ENCODE measurements around the gene PRLHR. TPM values are rescaled to one million over a fixed set of nuclear protein-coding genes. Genes with fewer than 3 reads are reported as not detected.

The PRLHR gene
- total RNA-seq, 1 donor from 2014 or later = not detected

- POLR2A ChIA-PET = no interaction called here
- Mint-ChIP-seq H3K27ac (no peak overlapping the region), H3K9me3 (no peaks in the 10 kb centered on the region), H3K4me3 (no peak overlapping the region), H3K36me3 (ENCODE audit: low read depth) (no peaks in the 10 kb centered on the region), H3K27me3 (peaks cover 5% of the 10 kb centered on the region), H3K4me1 (no peaks in the 10 kb centered on the region)
- intact Hi-C loops (cut with micrococcal nuclease) = no loop called here
- no peak for DNase-seq
- CTCF ChIA-PET = no interaction called here
- no peak for ATAC-seq (ENCODE audit: low read depth)
- TF ChIP-seq CTCF (IDR thresholded peaks at IDR 0.05) = no peak
Observed at GRCh38 chr10:118605694-118606093, 10.2 kb upstream of the PRLHR start.

GRCh38 chr10:118596426-118597124 lies 1.1 kb upstream of the PRLHR start:
- POLR2A ChIA-PET = no interaction called here
- ATAC-seq (ENCODE audit: low read depth) (no peak), DNase-seq (no peak)
- CTCF ChIA-PET = no interaction called here
- H3K36me3 Mint-ChIP-seq (ENCODE audit: low read depth) = no peaks in the 10 kb centered on the region
- H3K4me3 Mint-ChIP-seq = no peak overlapping the region
- peaks cover 65% of the 10 kb centered on the region for H3K27me3 Mint-ChIP-seq
- H3K9me3 Mint-ChIP-seq = no peaks in the 10 kb centered on the region
- H3K4me1 Mint-ChIP-seq = peaks cover 2% of the 10 kb centered on the region
- no peak overlapping the region for H3K27ac Mint-ChIP-seq
- no peak for TF ChIP-seq CTCF (IDR thresholded peaks at IDR 0.05)
- intact Hi-C loops (cut with micrococcal nuclease) = no loop called here

- no peak overlapping the region for H3K4me3 Mint-ChIP-seq
- no peaks in the 10 kb centered on the region for H3K9me3 Mint-ChIP-seq
- H3K4me1 Mint-ChIP-seq = peaks cover 2% of the 10 kb centered on the region
- ChIA-PET CTCF (no interaction called here), POLR2A (no interaction called here)
- no peak overlapping the region for H3K27ac Mint-ChIP-seq
- peaks cover 65% of the 10 kb centered on the region for H3K27me3 Mint-ChIP-seq
- DNase-seq (no peak), ATAC-seq (ENCODE audit: low read depth) (no peak)
- no peaks in the 10 kb centered on the region for H3K36me3 Mint-ChIP-seq (ENCODE audit: low read depth)
- intact Hi-C loops (cut with micrococcal nuclease) = no loop called here
- TF ChIP-seq CTCF (IDR thresholded peaks at IDR 0.05) = no peak
Observed at GRCh38 chr10:118595064-118595420, 406 bp downstream of the PRLHR start.

GRCh38 chr10:118594392-118595063 lies 920 bp downstream of the PRLHR start:
- Mint-ChIP-seq H3K27ac (no peak overlapping the region), H3K36me3 (ENCODE audit: low read depth) (no peaks in the 10 kb centered on the region), H3K4me3 (no peak overlapping the region), H3K9me3 (no peaks in the 10 kb centered on the region), H3K27me3 (peaks cover 63% of the 10 kb centered on the region), H3K4me1 (peaks cover 2% of the 10 kb centered on the region)
- ChIA-PET POLR2A (no interaction called here), CTCF (interaction anchor here (1.1 kb wide), 1 partner anchor 125 kb away, joined by 3 read pairs; no protein-coding TSS in a partner anchor)
- intact Hi-C loops (cut with micrococcal nuclease) = no loop called here
- no peak for TF ChIP-seq CTCF (IDR thresholded peaks at IDR 0.05)
- DNase-seq (no peak), ATAC-seq (ENCODE audit: low read depth) (no peak)

GRCh38 chr10:118592675-118593330 lies 2.6 kb downstream of the PRLHR start:
- H3K4me1 Mint-ChIP-seq = peaks cover 2% of the 10 kb centered on the region
- DNase-seq (no peak), ATAC-seq (ENCODE audit: low read depth) (no peak)
- H3K27ac Mint-ChIP-seq = no peak overlapping the region
- ChIA-PET POLR2A (no interaction called here), CTCF (no interaction called here)
- no peaks in the 10 kb centered on the region for H3K9me3 Mint-ChIP-seq
- intact Hi-C loops (cut with micrococcal nuclease) = no loop called here
- TF ChIP-seq CTCF (IDR thresholded peaks at IDR 0.05) = no peak
- no peak overlapping the region for H3K4me3 Mint-ChIP-seq
- H3K36me3 Mint-ChIP-seq (ENCODE audit: low read depth) = no peaks in the 10 kb centered on the region
- peaks cover 53% of the 10 kb centered on the region for H3K27me3 Mint-ChIP-seq
